Transverse colon (tissue), 4 donors: ENCODE measurements around the gene NT5DC1.

Source experiments
- CTCF ChIP-seq, 5 experiments: fragments of 200-600 bp in 3 of 5; fragments of 450-650 bp in 2 of 5; sonication (generic) in 3 of 5; IDR thresholded peaks; 1 replicate in 2 of 5; 2 replicates in 3 of 5; pipeline ENCODE4 v1.5.1; 2016 to 2017; ENCODE audit warnings: antibody characterized with exemption in 5 of 5, inconsistent platforms in 3 of 5, mild to moderate bottlenecking in 2 of 5, moderate library complexity in 1 of 5
- EP300 ChIP-seq: sonication (generic); formaldehyde crosslinking; IDR thresholded peaks from one replicate; pipeline ENCODE4 v1.6.1; 2017; ENCODE audit warnings: antibody characterized with exemption, low read depth
- POLR2A ChIP-seq: fragments of 450-650 bp; IDR thresholded peaks from one replicate; pipeline ENCODE4 v1.6.1; 2016; ENCODE audit warnings: antibody characterized with exemption, mild to moderate bottlenecking, moderate library complexity
- POLR2AphosphoS5 ChIP-seq, 3 donors: sonication (generic); formaldehyde crosslinking; IDR thresholded peaks; one replicate each; pipeline ENCODE4 v1.6.1; 2016; ENCODE audit warnings: antibody characterized with exemption in 3 of 3

- no peak for TF ChIP-seq CTCF (IDR thresholded peaks at IDR 0.05)
- no peak for TF ChIP-seq POLR2AphosphoS5 (IDR thresholded peaks at IDR 0.05)
- no peak for TF ChIP-seq POLR2A
- no peak for TF ChIP-seq EP300
Measured at GRCh38 chr6:116206231-116206903, 105.7 kb downstream of the NT5DC1 start.
